ENCODE data around the gene AP1S1. TPM values are rescaled to one million over a fixed set of nuclear protein-coding genes. Genes with fewer than 3 reads are reported as not detected.
A peak's percentile ranks its signal among the peaks of the same experiment; 100 is the strongest.

The AP1S1 gene
- total and polyA plus RNA-seq, 9 of the 15 experiments (the other 6 are each of a cell fraction or from before 2014, with no cell fraction given) = 4.4 to 149 (median 89.4) TPM

DNA sequence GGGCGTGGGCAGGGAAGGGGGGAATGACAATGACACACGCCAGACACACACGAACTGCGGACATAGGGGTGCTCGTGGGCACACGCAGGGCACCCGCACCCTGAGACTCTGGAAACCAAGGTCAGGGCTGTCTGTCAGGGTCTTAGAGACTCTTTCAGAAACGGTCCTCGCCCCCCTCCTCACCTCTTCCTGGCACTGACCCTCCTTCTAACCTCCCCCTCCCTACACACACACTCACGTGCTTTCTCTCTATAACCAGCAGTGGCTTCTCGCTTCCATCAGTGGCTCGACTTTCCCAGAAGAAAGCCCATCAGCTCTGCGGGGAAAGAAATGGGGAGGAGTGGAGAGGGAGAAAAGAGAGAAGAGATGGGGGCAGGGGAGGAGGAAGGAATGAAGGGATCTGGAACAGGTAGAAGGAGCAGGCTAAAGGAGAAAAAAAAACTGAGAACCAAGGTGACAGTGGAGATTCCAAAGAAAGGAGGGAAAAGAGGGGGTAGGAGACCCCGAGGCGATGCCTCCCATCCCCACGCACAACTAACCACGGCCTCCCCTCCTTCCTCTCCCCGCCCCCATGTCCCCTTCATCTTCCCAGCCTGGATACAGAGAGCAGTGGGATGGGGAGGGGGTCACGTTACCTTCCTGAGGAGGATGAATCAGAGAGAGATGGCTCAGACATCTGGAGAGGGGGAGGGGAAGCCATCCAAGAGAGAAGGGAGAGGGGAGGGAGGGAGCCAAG, 12.8 kb downstream of the AP1S1 start (continued):
- TF ChIP-seq POU5F1 (IDR thresholded peaks at IDR 0.05; ENCODE audit: borderline replicate concordance, low read depth, low read length, partially characterized antibody) (no peak), KDM5B (IDR thresholded peaks at IDR 0.05; ENCODE audit: insufficient replicate concordance, low read depth, low read length) (peak; percentile 12), XRCC3 (IDR thresholded peaks at IDR 0.05) (no peak), HDAC8 (tag; IDR thresholded peaks at IDR 0.05) (no peak), ZNF217 (CRISPR knock-in tag; IDR thresholded peaks at IDR 0.05) (no peak), ARID1B (IDR thresholded peaks at IDR 0.05) (0 out of 2 replicates have a peak, but pooled peaks have one; percentile 7), EGR1 (conservative IDR thresholded peaks at IDR 0.05) (peak; percentile 77), NFATC3 (IDR thresholded peaks at IDR 0.05) (no peak), JUND (IDR thresholded peaks at IDR 0.05; ENCODE audit: borderline replicate concordance, low read depth, low read length) (peak; percentile 17; the same call in 1 of the 2 replicates), JUND (tag; IDR thresholded peaks at IDR 0.05; ENCODE audit: borderline replicate concordance, low read depth, low read length) (no peak), KDM4B (IDR thresholded peaks at IDR 0.05; ENCODE audit: borderline replicate concordance in 2 of 2, low read depth in 1 of 2) (no peak), JUN (IDR thresholded peaks at IDR 0.05; ENCODE audit: borderline replicate concordance, low read depth, low read length) (peak; percentile 49; the same call in 1 of the 2 replicates), JUN (CRISPR knock-in tag; IDR thresholded peaks at IDR 0.05; ENCODE audit: borderline replicate concordance) (no peak), CREM (IDR thresholded peaks at IDR 0.05; ENCODE audit: low read depth) (0 out of 2 replicates have a peak, but pooled peaks have one; percentile 2)
- TF ChIP-seq, protein P1, sequence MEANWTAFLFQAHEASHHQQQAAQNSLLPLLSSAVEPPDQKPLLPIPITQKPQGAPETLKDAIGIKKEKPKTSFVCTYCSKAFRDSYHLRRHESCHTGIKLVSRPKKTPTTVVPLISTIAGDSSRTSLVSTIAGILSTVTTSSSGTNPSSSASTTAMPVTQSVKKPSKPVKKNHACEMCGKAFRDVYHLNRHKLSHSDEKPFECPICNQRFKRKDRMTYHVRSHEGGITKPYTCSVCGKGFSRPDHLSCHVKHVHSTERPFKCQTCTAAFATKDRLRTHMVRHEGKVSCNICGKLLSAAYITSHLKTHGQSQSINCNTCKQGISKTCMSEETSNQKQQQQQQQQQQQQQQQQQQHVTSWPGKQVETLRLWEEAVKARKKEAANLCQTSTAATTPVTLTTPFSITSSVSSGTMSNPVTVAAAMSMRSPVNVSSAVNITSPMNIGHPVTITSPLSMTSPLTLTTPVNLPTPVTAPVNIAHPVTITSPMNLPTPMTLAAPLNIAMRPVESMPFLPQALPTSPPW (CRISPR knock-in tag; IDR thresholded peaks at IDR 0.05) = 0 out of 2 replicates have a peak, but pooled peaks have one; percentile 1
- TF ChIP-seq, protein P2, sequence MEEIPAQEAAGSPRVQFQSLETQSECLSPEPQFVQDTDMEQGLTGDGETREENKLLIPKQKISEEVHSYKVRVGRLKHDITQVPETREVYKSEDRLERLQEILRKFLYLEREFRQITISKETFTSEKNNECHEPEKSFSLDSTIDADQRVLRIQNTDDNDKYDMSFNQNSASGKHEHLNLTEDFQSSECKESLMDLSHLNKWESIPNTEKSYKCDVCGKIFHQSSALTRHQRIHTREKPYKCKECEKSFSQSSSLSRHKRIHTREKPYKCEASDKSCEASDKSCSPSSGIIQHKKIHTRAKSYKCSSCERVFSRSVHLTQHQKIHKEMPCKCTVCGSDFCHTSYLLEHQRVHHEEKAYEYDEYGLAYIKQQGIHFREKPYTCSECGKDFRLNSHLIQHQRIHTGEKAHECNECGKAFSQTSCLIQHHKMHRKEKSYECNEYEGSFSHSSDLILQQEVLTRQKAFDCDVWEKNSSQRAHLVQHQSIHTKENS (CRISPR knock-in tag; IDR thresholded peaks at IDR 0.05) = no peak
